Fibroblast of lung (primary cell): ENCODE data around the gene RIPOR3. TPM values are rescaled to one million over a fixed set of nuclear protein-coding genes. Genes with fewer than 3 reads are reported as not detected.

Experiments
- DNase-seq, 2 donors: peaks; one replicate each; pipeline versions ENCODE4 v3.0.0 to v3.0.0-alpha.2; 2010; ENCODE audit warnings: low read depth in 2 of 2
- H2AFZ ChIP-seq: 2 replicates; pipeline ENCODE4 v1.5.1; 2012; ENCODE audit warnings: low read length, control low read depth, inconsistent platforms
- H3K27ac ChIP-seq: 2 replicates; pipeline ENCODE4 v1.5.1; 2011; ENCODE audit warnings: low read length, control low read depth; ENCODE audit not compliant: insufficient read depth
- H3K27me3 ChIP-seq: 2 replicates; pipeline ENCODE4 v1.5.1; 2011; ENCODE audit warnings: mild to moderate bottlenecking, low read length; ENCODE audit not compliant: control insufficient read depth, insufficient read depth
- H3K36me3 ChIP-seq: 2 replicates; pipeline ENCODE4 v1.5.1; 2011; ENCODE audit warnings: low read length; ENCODE audit not compliant: control insufficient read depth, insufficient read depth
- H3K4me1 ChIP-seq: 2 replicates; pipeline ENCODE4 v1.5.1; 2011; ENCODE audit warnings: low read length; ENCODE audit not compliant: control insufficient read depth, insufficient read depth; ENCODE audit errors: extremely low read depth
- H3K4me2 ChIP-seq: 2 replicates; pipeline ENCODE4 v1.5.1; 2011; ENCODE audit warnings: low read length, control low read depth; ENCODE audit not compliant: insufficient read depth; ENCODE audit errors: extremely low read depth
- H3K4me3 ChIP-seq, 4 experiments: fragments of 200-600 bp in 1 of 4; sonication (generic) in 1 of 4; replicated peaks in 1 of 4; 2 replicates each; pipeline ENCODE4 v1.5.1; 2011 to 2016; ENCODE audit warnings: low read length in 4 of 4, low read depth in 3 of 4, mild to moderate bottlenecking in 3 of 4, control low read depth in 2 of 4, inconsistent platforms in 1 of 4, mixed read lengths in 1 of 4; ENCODE audit not compliant: insufficient read depth in 1 of 4; ENCODE audit errors: control extremely low read depth in 1 of 4
- H3K79me2 ChIP-seq: 2 replicates; pipeline ENCODE4 v1.5.1; 2012; ENCODE audit warnings: mild to moderate bottlenecking, low read length, inconsistent platforms; ENCODE audit not compliant: control insufficient read depth, insufficient read depth
- H3K9ac ChIP-seq: 2 replicates; pipeline ENCODE4 v1.5.1; 2011; ENCODE audit warnings: mild to moderate bottlenecking, low read length, control low read depth; ENCODE audit not compliant: insufficient read depth
- H3K9me3 ChIP-seq: 2 replicates; pipeline ENCODE4 v1.5.1; 2012; ENCODE audit warnings: low read depth, low read length; ENCODE audit not compliant: control insufficient read depth, insufficient read depth
- H4K20me1 ChIP-seq: 2 replicates; pipeline ENCODE4 v1.5.1; 2011; ENCODE audit warnings: low read length; ENCODE audit not compliant: control insufficient read depth, insufficient read depth; ENCODE audit errors: extremely low read depth
- CTCF ChIP-seq, 2 donors: IDR thresholded peaks in 1 of 2; conservative IDR thresholded peaks in 1 of 2; 1 replicate in 1 of 2; 2 replicates in 1 of 2; pipeline ENCODE4 v1.5.1; 2011 to 2012; ENCODE audit warnings: low read length in 2 of 2, control low read depth in 1 of 2, inconsistent platforms in 1 of 2, low read depth in 1 of 2, mild to moderate bottlenecking in 1 of 2
- EZH2 ChIP-seq: IDR thresholded peaks from 2 replicates; pipeline ENCODE4 v1.5.1; 2012; ENCODE audit warnings: low read length, control low read depth, mild to moderate bottlenecking; ENCODE audit errors: missing control alignments
- polyA plus RNA-seq, 2 donors: library from polyadenylated mRNA; depleted of rRNA in 1 of 2; stranded (reverse) in 1 of 2; unstranded in 1 of 2; fragments of >200 nt; gene quantifications; 2 replicates each; pipeline ENCODE4 v1.2.1, GENCODE V29; 2011 to 2012; ENCODE audit warnings: missing spikeins in 1 of 2
- total RNA-seq: library from RNA; depleted of rRNA; stranded (reverse); fragments of >200 nt; gene quantifications from 2 replicates; pipeline ENCODE4 v1.2.1, GENCODE V29; 2014

RIPOR3 gene
- total and polyA plus RNA-seq, 2 donors (not counting 1 experiment from before 2014, with no cell fraction given) = 2.0 to 4.1 TPM

GRCh38 chr20:50611128-50611810, 80.1 kb downstream of the RIPOR3 start:
- H3K4me3 ChIP-seq = no peak overlapping the region
- no peak overlapping the region for H3K9ac ChIP-seq
- no peaks in the 10 kb centered on the region for H3K79me2 ChIP-seq
- TF ChIP-seq CTCF (conservative IDR thresholded peaks at IDR 0.05 in 1 of 2, IDR thresholded peaks at IDR 0.05 in 1 of 2; ENCODE audit: low read depth in 1 of 2, low read length in 2 of 2) (no peak), EZH2 (no peak)
- H3K4me1 ChIP-seq = no peaks in the 10 kb centered on the region
- H3K36me3 ChIP-seq = no peaks in the 10 kb centered on the region
- no peak overlapping the region for H3K4me2 ChIP-seq
- H2AFZ ChIP-seq = no peak overlapping the region
- no peaks in the 10 kb centered on the region for H3K27me3 ChIP-seq
- no peaks in the 10 kb centered on the region for H4K20me1 ChIP-seq
- no peaks in the 10 kb centered on the region for H3K9me3 ChIP-seq
- H3K27ac ChIP-seq = no peak overlapping the region
- DNase-seq = peak in 1 of 2 donors; percentile 30

- DNase-seq = no peak
- H2AFZ ChIP-seq = no peak overlapping the region
- no peak overlapping the region for H3K4me2 ChIP-seq
- no peak overlapping the region for H3K9ac ChIP-seq
- H3K9me3 ChIP-seq = no peaks in the 10 kb centered on the region
- no peak overlapping the region for H3K4me3 ChIP-seq
- H4K20me1 ChIP-seq = no peaks in the 10 kb centered on the region
- H3K4me1 ChIP-seq = no peaks in the 10 kb centered on the region
- H3K79me2 ChIP-seq = no peaks in the 10 kb centered on the region
- no peak overlapping the region for H3K27ac ChIP-seq
- no peaks in the 10 kb centered on the region for H3K36me3 ChIP-seq
- TF ChIP-seq EZH2 (no peak), CTCF (conservative IDR thresholded peaks at IDR 0.05 in 1 of 2, IDR thresholded peaks at IDR 0.05 in 1 of 2; ENCODE audit: low read depth in 1 of 2, low read length in 2 of 2) (no peak)
- no peaks in the 10 kb centered on the region for H3K27me3 ChIP-seq
Measured at GRCh38 chr20:50610212-50610718, 81.1 kb downstream of the RIPOR3 start.

GRCh38 chr20:50609438-50609989, 81.8 kb downstream of the RIPOR3 start:
- Histone ChIP-seq H3K4me1 (no peaks in the 10 kb centered on the region), H3K27me3 (no peaks in the 10 kb centered on the region), H3K9ac (no peak overlapping the region), H4K20me1 (no peaks in the 10 kb centered on the region), H3K36me3 (no peaks in the 10 kb centered on the region), H2AFZ (no peak overlapping the region), H3K4me2 (no peak overlapping the region), H3K4me3 (no peak overlapping the region), H3K9me3 (no peaks in the 10 kb centered on the region), H3K27ac (no peak overlapping the region), H3K79me2 (no peaks in the 10 kb centered on the region)
- TF ChIP-seq EZH2 (no peak), CTCF (conservative IDR thresholded peaks at IDR 0.05 in 1 of 2, IDR thresholded peaks at IDR 0.05 in 1 of 2; ENCODE audit: low read depth in 1 of 2, low read length in 2 of 2) (no peak)
- DNase-seq = no peak
